Measurements from ENCODE around the gene VDAC2. TPM values are rescaled to one million over a fixed set of nuclear protein-coding genes. Genes with fewer than 3 reads are reported as not detected.

VDAC2 gene
- total and polyA plus RNA-seq, 10 of the 15 experiments (the other 5 are each of a cell fraction or from before 2014, with no cell fraction given) = 73.4 to 294 (median 146) TPM

- TF ChIP-seq HDAC2 (IDR thresholded peaks at IDR 0.05) (no peak), ETV6 (conservative IDR thresholded peaks at IDR 0.05 in 1 of 2, IDR thresholded peaks at IDR 0.05 in 1 of 2; ENCODE audit: borderline replicate concordance in 1 of 2, low read depth in 1 of 2) (no peak), ZNF207 (IDR thresholded peaks at IDR 0.05; ENCODE audit: borderline replicate concordance) (no peak), MEF2B (IDR thresholded peaks at IDR 0.05; ENCODE audit: partially characterized antibody, poor library complexity, severe bottlenecking) (no peak), ZZZ3 (IDR thresholded peaks at IDR 0.05; ENCODE audit: control insufficient read depth, insufficient read length, low read depth) (no peak), TCF12 (IDR thresholded peaks at IDR 0.05; ENCODE audit: low read depth, low read length) (no peak), TCF7 (IDR thresholded peaks at IDR 0.05; ENCODE audit: borderline replicate concordance) (no peak), WRNIP1 (IDR thresholded peaks at IDR 0.05; ENCODE audit: borderline replicate concordance, low read depth, low read length) (no peak)
Observed at GRCh38 chr10:75228834-75229233, 18.2 kb downstream of the VDAC2 start (continued).

- intact Hi-C loops (cut with micrococcal nuclease; ENCODE audit: unreplicated experiment) = loop anchor here (2.0 to 5.0 kb wide), 2 partner anchors 19 to 1343 kb away; partner anchors contain the start of gene VDAC2
- Histone ChIP-seq H3K9me3 (replicated peaks; ENCODE audit: control insufficient read depth, insufficient read depth, low read length) (no peaks in the 10 kb centered on the region), H3K27me3 (replicated peaks in 1 of 2; ENCODE audit: control insufficient read depth in 2 of 2, insufficient read depth in 2 of 2, low read length in 1 of 2) (no peaks in the 10 kb centered on the region), H3K79me2 (ENCODE audit: control insufficient read depth, insufficient read depth, low read length) (peaks cover 27% of the 10 kb centered on the region), H2AFZ (ENCODE audit: control insufficient read depth, low read depth, low read length) (no peak overlapping the region), H3K4me2 (ENCODE audit: control insufficient read depth, insufficient read depth) (no peak overlapping the region), H3K36me3 (ENCODE audit: control insufficient read depth in 2 of 2, insufficient read depth in 2 of 2, low read length in 1 of 2) (peaks cover 21 to 39% of the 10 kb centered on the region in 2 experiments), H3K9ac (ENCODE audit: control insufficient read depth, insufficient read depth, low read length) (no peak overlapping the region), H4K20me1 (ENCODE audit: control insufficient read depth, insufficient read depth) (peaks cover 2% of the 10 kb centered on the region; the same call in 1 of the 2 replicates), H3K4me3 (no peak overlapping the region), H3K4me1 (ENCODE audit: control insufficient read depth, insufficient read depth, low read length) (peaks cover 9% of the 10 kb centered on the region), H3K27ac (ENCODE audit: control insufficient read depth, insufficient read depth) (no peak overlapping the region)
- TF ChIP-seq SMARCA5 (IDR thresholded peaks at IDR 0.05) = no peak
- no peak for TF ChIP-seq SKIL (IDR thresholded peaks at IDR 0.05; ENCODE audit: low read depth, poor library complexity, severe bottlenecking)
- no peak; the same call in 1 of the 2 replicates for TF ChIP-seq PML (IDR thresholded peaks at IDR 0.05; ENCODE audit: low read length)
- no peak for TF ChIP-seq POU2F2 (IDR thresholded peaks at IDR 0.05; ENCODE audit: borderline replicate concordance, low read depth, low read length)
- TF ChIP-seq BACH1 (IDR thresholded peaks at IDR 0.05; ENCODE audit: borderline replicate concordance) = no peak
- no peak for TF ChIP-seq HDGF (IDR thresholded peaks at IDR 0.05)
- TF ChIP-seq RAD51 (IDR thresholded peaks at IDR 0.05) = no peak
- TF ChIP-seq FOXK2 (IDR thresholded peaks at IDR 0.05) = no peak
- no peak for TF ChIP-seq PAX5 (IDR thresholded peaks at IDR 0.05; ENCODE audit: borderline replicate concordance, low read depth, low read length)
- TF ChIP-seq JUND (IDR thresholded peaks at IDR 0.05; ENCODE audit: low read depth, low read length) = no peak
- no peak for TF ChIP-seq ZNF592 (IDR thresholded peaks at IDR 0.05)
- no peak for FAIRE-seq
- DNase-seq (ENCODE audit: low read depth, low spot score) = no peak
- ATAC-seq = no peak
- no TSS peak for BruUV-seq (replicated peaks)
- ChIA-PET CTCF (interaction anchor here (0.7 to 14.5 kb wide), 17 partner anchors 7 to 986 kb away, joined by 3 to 207 read pairs (median 6); partner anchors contain the start of gene VDAC2), RAD21 (ENCODE audit: unreplicated experiment) (interaction anchor here (0.6 to 2.8 kb wide), 6 partner anchors 20 to 546 kb away, joined by 3 to 17 read pairs (median 6); partner anchors contain the start of gene VDAC2), POLR2A (interaction anchor here (1.0 to 5.1 kb wide), 2 partner anchors 20 to 118 kb away, joined by 3 to 21 read pairs; partner anchors contain the start of genes SAMD8 and VDAC2), SMC1A (ENCODE audit: uncharacterized antibody, unreplicated experiment) (interaction anchor here (0.9 to 3.4 kb wide), 12 partner anchors 8 to 985 kb away, joined by 3 to 21 read pairs (median 4); no protein-coding TSS in a partner anchor)
- in situ Hi-C loops (cut with MboI) = loop anchor here (5.0 to 10.0 kb wide), 3 partner anchors 118 to 1345 kb away; partner anchors contain the start of gene SAMD8
- WGBS (ENCODE audit: insufficient coverage, insufficient replicate concordance, low lambda C conversion rate, missing lambda C conversion rate) = 81% methylated on average over 3 of the region's 3 CpGs
Observed at GRCh38 chr10:75229971-75230370, 19.4 kb downstream of the VDAC2 start.
